Stimulated activated CD4-positive, alpha-beta T cell treated with anti-CD3 and anti-CD28 coated beads, Interleukin-15, amount 100 ng/mL, for 24 hours (primary cell): ENCODE results near the gene BDH1.
"Not testable (repeated sequence)": the region's sequence is repeated elsewhere in the genome, so short reads cannot be mapped to it uniquely, and the experiment has no call there.

Source experiments
- DNase-seq: peaks from one replicate; pipeline ENCODE4 v3.0.0-alpha.2; 2020

The BDH1 gene

GRCh38 chr3:197482001-197482400 lies 73.8 kb downstream of the BDH1 start:
- DNase-seq = no peak

GRCh38 chr3:197480320-197480719 lies 75.4 kb downstream of the BDH1 start:
- no peak for DNase-seq

- DNase-seq = no peak
Measured at GRCh38 chr3:197478746-197479668, 76.8 kb downstream of the BDH1 start.

- not testable (repeated sequence) for DNase-seq
Measured at GRCh38 chr3:197477816-197478215, 78.0 kb downstream of the BDH1 start.

- no peak for DNase-seq
Measured at GRCh38 chr3:197475997-197476525, 79.7 kb downstream of the BDH1 start.

GRCh38 chr3:197475514-197475913 lies 80.3 kb downstream of the BDH1 start:
- DNase-seq = no peak

- DNase-seq = no peak
Measured at GRCh38 chr3:197472151-197472550, 83.6 kb downstream of the BDH1 start.

GRCh38 chr3:197471221-197472010 lies 84.4 kb downstream of the BDH1 start:
- DNase-seq = no peak

GRCh38 chr3:197468866-197469382 lies 86.8 kb downstream of the BDH1 start:
- DNase-seq = no peak

- DNase-seq = no peak
Measured at GRCh38 chr3:197468167-197468566, 87.6 kb downstream of the BDH1 start.

GRCh38 chr3:197466586-197467399 lies 89.0 kb downstream of the BDH1 start:
- DNase-seq = no peak

GRCh38 chr3:197465996-197466549 lies 89.7 kb downstream of the BDH1 start:
- peak; percentile 24 for DNase-seq

- DNase-seq = no peak
Measured at GRCh38 chr3:197465197-197465995, 90.4 kb downstream of the BDH1 start.

GRCh38 chr3:197464794-197465193 lies 91.0 kb downstream of the BDH1 start:
- DNase-seq = no peak

- no peak for DNase-seq
Measured at GRCh38 chr3:197463279-197463678, 92.5 kb downstream of the BDH1 start.

- DNase-seq = no peak
Measured at GRCh38 chr3:197462808-197463207, 93.0 kb downstream of the BDH1 start.

GRCh38 chr3:197460639-197461038 lies 95.1 kb downstream of the BDH1 start:
- DNase-seq = no peak

GRCh38 chr3:197460002-197460401 lies 95.8 kb downstream of the BDH1 start:
- DNase-seq = no peak
